A673 (cell line): Measurements from ENCODE around the gene PSME4. TPM values are rescaled to one million over a fixed set of nuclear protein-coding genes. Genes with fewer than 3 reads are reported as not detected.

ENCODE experiments used
- BruUV-seq: library from RNA; stranded (reverse); fragments of 400-500 nt; replicated peaks from 2 replicates; lab custom pipeline; 2021; lab: Mats Ljungman, UMichigan
- CTCF ChIA-PET: fragments of 300-600 bp; sonication (Branson Sonifier 250); formaldehyde crosslinking; loops from one replicate; lab custom pipeline; 2022; ENCODE audit warnings: antibody characterized with exemption; lab: Charles Lee
- POLR2A ChIA-PET: fragments of 300-600 bp; sonication (Branson Sonifier 250); formaldehyde crosslinking; loops from one replicate; lab custom pipeline; 2022; ENCODE audit warnings: antibody characterized with exemption; ENCODE audit not compliant: low non-redundant PET; lab: Charles Lee
- DNase-seq: peaks from one replicate; pipeline ENCODE4 v3.0.0-alpha.2; 2015; ENCODE audit warnings: low spot score
- H3K27ac ChIP-seq: fragments of 200-600 bp; sonication (generic); 2 replicates; pipeline ENCODE4 v1.5.1; 2016; ENCODE audit warnings: mixed run types, low read depth, mild to moderate bottlenecking, mixed read lengths, antibody characterized with exemption, low read length; ENCODE audit not compliant: poor library complexity, severe bottlenecking
- H3K27me3 ChIP-seq: fragments of 200-600 bp; sonication (generic); replicated peaks from 2 replicates; pipeline ENCODE4 v1.6.1; 2017; ENCODE audit warnings: mixed run types, low read depth, mild to moderate bottlenecking, mixed read lengths, antibody characterized with exemption, low read length; ENCODE audit not compliant: insufficient read depth, poor library complexity
- H3K36me3 ChIP-seq: fragments of 200-600 bp; sonication (generic); 2 replicates; pipeline ENCODE4 v1.6.1; 2016; ENCODE audit warnings: mixed run types, mild to moderate bottlenecking, mixed read lengths, antibody characterized with exemption, low read length; ENCODE audit not compliant: insufficient read depth, poor library complexity, severe bottlenecking
- H3K4me1 ChIP-seq: fragments of 200-600 bp; sonication (generic); 2 replicates; pipeline ENCODE4 v1.6.1; 2017; ENCODE audit warnings: mixed run types, mild to moderate bottlenecking, mixed read lengths, antibody characterized with exemption, low read length; ENCODE audit not compliant: insufficient read depth, poor library complexity, severe bottlenecking
- H3K4me3 ChIP-seq: fragments of 200-600 bp; sonication (generic); 2 replicates; pipeline ENCODE4 v1.5.1; 2016; ENCODE audit warnings: low read depth, mixed run types, mild to moderate bottlenecking, mixed read lengths, low read length; ENCODE audit not compliant: poor library complexity, severe bottlenecking
- H3K9me3 ChIP-seq: fragments of 200-600 bp; sonication (generic); 2 replicates; pipeline ENCODE4 v1.6.1; 2016; ENCODE audit warnings: mixed run types, low read depth, mild to moderate bottlenecking, mixed read lengths, antibody characterized with exemption, low read length; ENCODE audit not compliant: poor library complexity, severe bottlenecking
- EZH2 ChIP-seq: fragments of 200-600 bp; sonication (generic); IDR thresholded peaks from 2 replicates; pipeline ENCODE4 v1.6.1; 2017; ENCODE audit warnings: borderline replicate concordance, low read depth, mild to moderate bottlenecking, mixed read lengths, antibody characterized with exemption, low read length; ENCODE audit not compliant: poor library complexity, severe bottlenecking
- intact Hi-C: fragments of 100-400 bp; cut with micrococcal nuclease; formaldehyde crosslinking; loops from one replicate; pipeline ENCODE4 v1.10.0; 2022; ENCODE audit not compliant: unreplicated experiment
- total RNA-seq: library from RNA; stranded (reverse); gene quantifications from 2 replicates; pipeline ENCODE4 v1.2.3, GENCODE V29; 2021
- TF ChIP-seq, protein P1 (sequence below): fragments of 300-800, 200-600 bp; sonication (generic); conservative IDR thresholded peaks from 2 replicates; pipeline ENCODE4 v1.5.1; 2017; ENCODE audit warnings: low read depth, mild to moderate bottlenecking, antibody characterized with exemption, low read length, moderate library complexity, mixed read lengths

Gene PSME4
- total RNA-seq, 1 experiment from 2014 or later: 97.6 TPM

DNA sequence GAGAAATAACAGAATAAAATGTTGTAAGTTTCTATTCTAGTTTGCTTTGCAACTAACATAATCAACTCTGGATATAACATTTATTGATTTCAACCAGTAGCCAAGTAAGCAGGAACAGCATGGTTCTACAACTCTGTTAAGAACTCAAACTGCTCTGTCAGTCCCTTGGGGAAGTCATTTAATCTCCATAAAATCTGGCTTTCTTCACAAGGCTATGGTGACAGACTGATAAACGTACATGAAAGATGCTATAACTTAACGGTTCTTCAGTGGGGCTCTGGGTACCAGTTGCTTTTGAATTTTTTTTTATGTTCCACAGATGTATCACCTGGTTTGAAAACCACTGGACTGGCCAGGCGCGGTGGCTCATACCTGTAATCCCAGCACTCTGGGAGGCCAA lies 10.3 kb downstream of the PSME4 start:
- CTCF ChIA-PET: interaction anchor here (0.6 kb wide), 1 partner anchor 45 kb away, joined by 4 read pairs; no protein-coding TSS in a partner anchor
- Histone ChIP-seq H3K4me3 (no peak overlapping the region), H3K4me1 (peaks cover 26% of the 10 kb centered on the region), H3K27me3 (no peaks in the 10 kb centered on the region), H3K36me3 (no peaks in the 10 kb centered on the region), H3K27ac (no peak overlapping the region), H3K9me3 (no peaks in the 10 kb centered on the region)
- TF ChIP-seq, protein P1, sequence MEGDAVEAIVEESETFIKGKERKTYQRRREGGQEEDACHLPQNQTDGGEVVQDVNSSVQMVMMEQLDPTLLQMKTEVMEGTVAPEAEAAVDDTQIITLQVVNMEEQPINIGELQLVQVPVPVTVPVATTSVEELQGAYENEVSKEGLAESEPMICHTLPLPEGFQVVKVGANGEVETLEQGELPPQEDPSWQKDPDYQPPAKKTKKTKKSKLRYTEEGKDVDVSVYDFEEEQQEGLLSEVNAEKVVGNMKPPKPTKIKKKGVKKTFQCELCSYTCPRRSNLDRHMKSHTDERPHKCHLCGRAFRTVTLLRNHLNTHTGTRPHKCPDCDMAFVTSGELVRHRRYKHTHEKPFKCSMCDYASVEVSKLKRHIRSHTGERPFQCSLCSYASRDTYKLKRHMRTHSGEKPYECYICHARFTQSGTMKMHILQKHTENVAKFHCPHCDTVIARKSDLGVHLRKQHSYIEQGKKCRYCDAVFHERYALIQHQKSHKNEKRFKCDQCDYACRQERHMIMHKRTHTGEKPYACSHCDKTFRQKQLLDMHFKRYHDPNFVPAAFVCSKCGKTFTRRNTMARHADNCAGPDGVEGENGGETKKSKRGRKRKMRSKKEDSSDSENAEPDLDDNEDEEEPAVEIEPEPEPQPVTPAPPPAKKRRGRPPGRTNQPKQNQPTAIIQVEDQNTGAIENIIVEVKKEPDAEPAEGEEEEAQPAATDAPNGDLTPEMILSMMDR: no peak
- DNase-seq: peak; percentile 69
- POLR2A ChIA-PET: no interaction called here
- no TSS peak for BruUV-seq
- intact Hi-C loops: no loop called here

DNA sequence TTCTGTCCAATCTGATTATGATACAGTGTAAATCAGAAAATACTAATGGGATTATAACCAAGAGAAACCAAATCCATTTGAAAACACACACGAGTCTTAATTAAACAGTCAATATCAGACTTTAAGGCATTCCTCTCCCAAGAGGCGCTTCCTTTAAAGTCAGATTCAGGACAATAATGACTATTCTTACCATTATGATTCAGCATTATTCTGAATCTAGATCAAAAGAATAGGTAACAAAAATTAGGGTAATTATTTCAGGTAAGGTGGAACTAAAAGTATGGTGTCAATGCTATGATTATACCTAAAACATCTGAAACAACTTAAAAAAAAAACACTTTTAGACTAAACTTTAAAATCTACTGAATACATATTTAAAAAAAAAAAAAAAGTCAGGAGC lies 12.3 kb downstream of the PSME4 start:
- Histone ChIP-seq H3K4me1 (peaks cover 20% of the 10 kb centered on the region), H3K4me3 (no peak overlapping the region), H3K36me3 (no peaks in the 10 kb centered on the region), H3K27ac (peak overlapping the region; percentile 11), H3K27me3 (no peaks in the 10 kb centered on the region), H3K9me3 (no peaks in the 10 kb centered on the region)
- ChIA-PET CTCF (no interaction called here), POLR2A (no interaction called here)
- BruUV-seq: no TSS peak
- TF ChIP-seq, protein P1: no peak
- no peak for TF ChIP-seq EZH2
- intact Hi-C loops: no loop called here
- DNase-seq: no peak

- Histone ChIP-seq H3K4me1 (peaks cover 4% of the 10 kb centered on the region), H3K9me3 (no peaks in the 10 kb centered on the region), H3K27ac (no peak overlapping the region), H3K27me3 (no peaks in the 10 kb centered on the region), H3K36me3 (peaks cover 9% of the 10 kb centered on the region), H3K4me3 (no peak overlapping the region)
- TF ChIP-seq EZH2: no peak
- TF ChIP-seq, protein P1: no peak
- no TSS peak for BruUV-seq
- no peak for DNase-seq
- intact Hi-C loops: no loop called here
- ChIA-PET POLR2A (no interaction called here), CTCF (no interaction called here)
Observed at GRCh38 chr2:53952519-53952918, 18.3 kb downstream of the PSME4 start.
